Lower lobe of right lung (tissue), 2 donors: ENCODE measurements around the gene HHEX. TPM values are rescaled to one million over a fixed set of nuclear protein-coding genes. Genes with fewer than 3 reads are reported as not detected.
A peak's percentile ranks its signal among the peaks of the same experiment; 100 is the strongest.
"Not testable (repeated sequence)": the region's sequence is repeated elsewhere in the genome, so short reads cannot be mapped to it uniquely, and the experiment has no call there.

Experiments
- ATAC-seq, 2 donors: fragments of 200-7000 bp; cut with Tn5 transposase; one replicate each; pipeline ENCODE4 v1.9.1; 2020 to 2022; ENCODE audit warnings: mild to moderate bottlenecking in 2 of 2, moderate library complexity in 2 of 2
- DNase-seq: peaks from one replicate; pipeline ENCODE4 v3.0.0-alpha.2; 2020
- H3K27ac ChIP-seq: fragments of 200-600 bp; one replicate; pipeline ENCODE4 v1.8.0; 2022
- H3K27me3 ChIP-seq: fragments of 200-600 bp; one replicate; pipeline ENCODE4 v1.8.0; 2022; ENCODE audit warnings: low read depth
- H3K36me3 ChIP-seq: fragments of 200-600 bp; one replicate; pipeline ENCODE4 v1.8.0; 2022; ENCODE audit warnings: mild to moderate bottlenecking
- H3K4me1 ChIP-seq: fragments of 200-600 bp; one replicate; pipeline ENCODE4 v1.8.0; 2022
- H3K4me3 ChIP-seq: fragments of 200-600 bp; one replicate; pipeline ENCODE4 v1.8.0; 2022; ENCODE audit warnings: mild to moderate bottlenecking
- H3K9me3 ChIP-seq: fragments of 200-600 bp; one replicate; pipeline ENCODE4 v1.8.0; 2022
- intact Hi-C: fragments of 100-400 bp; cut with DNase I; formaldehyde crosslinking; loops from one replicate; pipeline ENCODE4 v1.11.0; 2022
- long read RNA-seq: library from polyadenylated mRNA; unstranded; transcript quantifications from one replicate; pipeline ENCODE4 v2.0.0, GENCODE V29; 2021
- total RNA-seq: library from RNA; stranded (reverse); fragmentation: NEBNext Ultra II Directional; extraction: Animal tissue kit (Norgen Biotek cat#: 25700); gene quantifications from one replicate; pipeline ENCODE4 v1.2.1, GENCODE V29; 2021
- TF ChIP-seq, protein P1 (sequence below): fragments of 200-600 bp; IDR thresholded peaks from one replicate; pipeline ENCODE4 v1.8.0; 2022; ENCODE audit warnings: antibody characterized with exemption, mild to moderate bottlenecking
- donor health status: DM: no; HTN: yes; CAD: no; lungs with severe emphysema.

The HHEX gene
- 19.5 TPM for total RNA-seq
- long read RNA-seq, transcript HHEX-201 (4 exons, 1,727 nt) = major isoform, 27 of 32 reads
- long read RNA-seq, partial matches to known transcripts = 2 of 32 reads
- long read RNA-seq, other reads (novel, unspliced or antisense) = 0 of 32 reads

- Histone ChIP-seq H3K4me1 (peaks cover 31% of the 10 kb centered on the region), H3K27ac (peak within 1 kb of the TSS; percentile 90), H3K4me3 (peak within 1 kb of the TSS; percentile 73), H3K27me3 (peaks cover 5% of the 10 kb centered on the region), H3K9me3 (no peaks in the 10 kb centered on the region), H3K36me3 (peaks cover 9% of the 10 kb centered on the region)
- intact Hi-C loops = no loop called here
- DNase-seq (peak; percentile 84), ATAC-seq (peak; percentile 91 to 93)
- TF ChIP-seq, protein P1, sequence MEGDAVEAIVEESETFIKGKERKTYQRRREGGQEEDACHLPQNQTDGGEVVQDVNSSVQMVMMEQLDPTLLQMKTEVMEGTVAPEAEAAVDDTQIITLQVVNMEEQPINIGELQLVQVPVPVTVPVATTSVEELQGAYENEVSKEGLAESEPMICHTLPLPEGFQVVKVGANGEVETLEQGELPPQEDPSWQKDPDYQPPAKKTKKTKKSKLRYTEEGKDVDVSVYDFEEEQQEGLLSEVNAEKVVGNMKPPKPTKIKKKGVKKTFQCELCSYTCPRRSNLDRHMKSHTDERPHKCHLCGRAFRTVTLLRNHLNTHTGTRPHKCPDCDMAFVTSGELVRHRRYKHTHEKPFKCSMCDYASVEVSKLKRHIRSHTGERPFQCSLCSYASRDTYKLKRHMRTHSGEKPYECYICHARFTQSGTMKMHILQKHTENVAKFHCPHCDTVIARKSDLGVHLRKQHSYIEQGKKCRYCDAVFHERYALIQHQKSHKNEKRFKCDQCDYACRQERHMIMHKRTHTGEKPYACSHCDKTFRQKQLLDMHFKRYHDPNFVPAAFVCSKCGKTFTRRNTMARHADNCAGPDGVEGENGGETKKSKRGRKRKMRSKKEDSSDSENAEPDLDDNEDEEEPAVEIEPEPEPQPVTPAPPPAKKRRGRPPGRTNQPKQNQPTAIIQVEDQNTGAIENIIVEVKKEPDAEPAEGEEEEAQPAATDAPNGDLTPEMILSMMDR = no peak
These were observed at the start of gene HHEX for GRCh38 chr10:92689663-92690210. HHEX (plus strand) TSS chr10:92689955; CDS start chr10:92689987, 32 bp downstream.

GRCh38 chr10:92640107-92640506 lies 49.6 kb upstream of the HHEX start:
- Histone ChIP-seq H3K4me1 (no peaks in the 10 kb centered on the region), H3K9me3 (no peaks in the 10 kb centered on the region), H3K4me3 (no peak overlapping the region), H3K36me3 (no peaks in the 10 kb centered on the region), H3K27me3 (no peaks in the 10 kb centered on the region), H3K27ac (no peak overlapping the region)
- TF ChIP-seq, protein P1 = no peak
- no peak for DNase-seq
- intact Hi-C loops = no loop called here
- no peak for ATAC-seq

GRCh38 chr10:92641492-92641891 lies 48.3 kb upstream of the HHEX start:
- H3K27ac ChIP-seq = no peak overlapping the region
- no peaks in the 10 kb centered on the region for H3K9me3 ChIP-seq
- ATAC-seq = no peak
- intact Hi-C loops = no loop called here
- no peaks in the 10 kb centered on the region for H3K4me1 ChIP-seq
- no peak overlapping the region for H3K4me3 ChIP-seq
- no peaks in the 10 kb centered on the region for H3K36me3 ChIP-seq
- H3K27me3 ChIP-seq = no peaks in the 10 kb centered on the region
- no peak for DNase-seq
- TF ChIP-seq, protein P1 = no peak

- ATAC-seq (no peak), DNase-seq (no peak)
- Histone ChIP-seq H3K4me1 (no peaks in the 10 kb centered on the region), H3K27me3 (no peaks in the 10 kb centered on the region), H3K4me3 (no peak overlapping the region), H3K36me3 (no peaks in the 10 kb centered on the region), H3K27ac (no peak overlapping the region), H3K9me3 (no peaks in the 10 kb centered on the region)
- TF ChIP-seq, protein P1 = no peak
- intact Hi-C loops = no loop called here
These were observed 44.8 kb upstream of the HHEX start for GRCh38 chr10:92644921-92645320.

- DNase-seq, H3K27ac ChIP-seq, H3K36me3 ChIP-seq, ATAC-seq, H3K9me3 ChIP-seq, H3K4me1 ChIP-seq, intact Hi-C loops, H3K4me3 ChIP-seq, H3K27me3 ChIP-seq: not testable (repeated sequence)
These were observed 38.9 kb upstream of the HHEX start for GRCh38 chr10:92650864-92651263.

DNA sequence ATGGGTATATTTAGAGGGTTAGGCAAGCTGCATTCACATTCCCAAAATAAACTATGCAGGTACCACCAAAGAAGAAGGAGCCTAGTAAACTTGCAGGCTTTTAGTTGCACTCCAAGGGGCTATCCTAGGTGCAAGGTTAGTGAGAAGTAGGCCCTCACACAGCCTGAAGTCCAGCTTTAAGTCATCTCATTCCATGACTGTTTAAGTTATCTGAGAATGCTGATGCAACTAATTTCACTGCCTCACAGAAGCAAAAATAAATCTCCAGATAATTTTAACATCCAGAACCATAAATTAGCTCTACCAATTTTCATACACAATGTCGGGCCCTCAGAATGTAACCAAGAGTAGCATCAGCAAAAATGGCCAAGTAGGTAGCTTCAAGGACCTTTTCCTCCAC lies 34.3 kb upstream of the HHEX start:
- intact Hi-C loops = no loop called here
- ATAC-seq = no peak
- TF ChIP-seq, protein P1 = no peak

More for the DNA sequence above, 34.3 kb upstream of the HHEX start:
- Histone ChIP-seq H3K27ac (no peak overlapping the region), H3K36me3 (no peaks in the 10 kb centered on the region), H3K4me3 (no peak overlapping the region), H3K9me3 (no peaks in the 10 kb centered on the region), H3K27me3 (no peaks in the 10 kb centered on the region), H3K4me1 (no peaks in the 10 kb centered on the region)
- no peak for DNase-seq
